HTERT RPE-1 (cell line): ENCODE measurements around the gene IGSF3.
"Not testable (repeated sequence)": the region's sequence is repeated elsewhere in the genome, so short reads cannot be mapped to it uniquely, and the experiment has no call there.

Source experiments
- in situ Hi-C: fragments of 300-500 bp; cut with MboI; formaldehyde crosslinking; loops from 4 replicates; pipeline ENCODE4 v1.14.3; 2020; ENCODE audit warnings: low sequenced_read_pairs

IGSF3 gene

DNA sequence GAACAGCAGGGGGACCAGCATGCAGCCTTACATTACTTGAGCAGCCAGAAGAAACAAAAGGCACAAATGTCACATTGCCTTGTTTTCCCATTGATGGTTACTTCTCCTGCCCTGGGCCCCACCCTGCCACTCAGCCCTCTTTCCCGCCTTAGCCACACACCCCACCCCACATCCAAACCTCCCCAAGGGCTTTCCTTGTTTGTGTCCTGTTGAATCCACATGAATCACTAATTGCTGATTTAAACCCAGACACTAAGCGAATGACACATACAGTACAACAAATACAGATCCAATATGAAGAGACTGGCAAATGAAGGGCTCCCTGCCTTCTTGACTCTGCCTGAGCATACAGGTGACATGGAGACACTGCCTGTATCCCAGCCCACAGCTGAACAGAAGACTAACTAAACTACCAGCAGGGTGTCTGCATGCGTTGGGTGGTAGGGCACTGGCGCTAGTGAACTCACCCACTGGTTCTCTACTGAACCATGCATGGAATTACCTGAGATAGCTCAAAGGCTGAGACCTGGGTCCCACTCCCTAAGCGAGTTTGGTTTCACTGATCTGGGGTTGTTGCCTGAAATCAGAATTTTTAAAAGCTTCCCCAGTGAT is 3.1 kb downstream of the IGSF3 start:
- in situ Hi-C loops, result no loop called here

- in situ Hi-C loops, result no loop called here
These were observed 3.7 kb downstream of the IGSF3 start for GRCh38 chr1:116663821-116664220.

DNA sequence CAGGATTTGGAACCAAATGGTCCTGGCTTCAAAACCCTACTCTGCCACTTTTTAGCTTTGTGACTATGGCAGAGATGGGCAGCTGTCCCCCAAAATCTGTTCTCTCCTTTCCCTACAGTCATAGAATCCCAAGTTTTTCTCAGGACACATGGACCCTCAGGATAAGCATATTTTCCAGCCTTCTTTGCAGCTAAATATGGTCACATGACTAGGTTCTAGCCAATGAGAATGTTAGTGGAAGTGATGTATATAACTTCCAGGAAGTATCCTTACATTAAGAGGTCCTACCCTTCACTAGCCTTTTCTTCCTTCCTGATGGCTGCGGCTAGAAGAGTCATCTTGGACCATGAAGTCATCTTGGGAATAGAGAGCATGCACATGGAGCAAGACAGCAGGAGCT is 5.9 kb downstream of the IGSF3 start:
- in situ Hi-C loops, result no loop called here

GRCh38 chr1:116658645-116659044 is 8.9 kb downstream of the IGSF3 start:
- in situ Hi-C loops, result not testable (repeated sequence)

GRCh38 chr1:116657836-116658235 is 9.7 kb downstream of the IGSF3 start:
- in situ Hi-C loops, result not testable (repeated sequence)

GRCh38 chr1:116654351-116654750 is 13.2 kb downstream of the IGSF3 start:
- in situ Hi-C loops, result no loop called here

- in situ Hi-C loops, result not testable (repeated sequence)
These were observed 14.9 kb downstream of the IGSF3 start for GRCh38 chr1:116652598-116652997.

- in situ Hi-C loops, result not testable (repeated sequence)
These were observed 16.8 kb downstream of the IGSF3 start for GRCh38 chr1:116650781-116651180.

DNA sequence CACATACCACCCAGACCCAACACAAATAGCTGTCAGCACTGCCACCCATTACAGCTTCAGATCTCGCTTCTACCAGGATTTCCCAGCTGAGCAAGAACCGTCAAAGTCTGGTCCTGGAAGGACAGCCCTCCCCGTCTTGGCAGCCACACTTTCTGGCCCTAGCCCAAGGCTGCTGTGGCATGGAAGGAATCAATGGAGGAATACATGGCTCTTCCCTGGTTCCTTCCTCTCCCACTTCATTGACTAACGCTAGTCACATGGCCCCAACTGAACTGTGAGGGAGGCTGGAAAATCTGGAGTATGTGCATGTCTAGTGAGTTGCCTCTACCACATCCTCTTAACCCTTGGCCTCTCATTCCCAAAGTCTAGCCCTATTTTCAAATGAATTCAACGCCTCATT is 18.5 kb downstream of the IGSF3 start:
- in situ Hi-C loops, result not testable (repeated sequence)

DNA sequence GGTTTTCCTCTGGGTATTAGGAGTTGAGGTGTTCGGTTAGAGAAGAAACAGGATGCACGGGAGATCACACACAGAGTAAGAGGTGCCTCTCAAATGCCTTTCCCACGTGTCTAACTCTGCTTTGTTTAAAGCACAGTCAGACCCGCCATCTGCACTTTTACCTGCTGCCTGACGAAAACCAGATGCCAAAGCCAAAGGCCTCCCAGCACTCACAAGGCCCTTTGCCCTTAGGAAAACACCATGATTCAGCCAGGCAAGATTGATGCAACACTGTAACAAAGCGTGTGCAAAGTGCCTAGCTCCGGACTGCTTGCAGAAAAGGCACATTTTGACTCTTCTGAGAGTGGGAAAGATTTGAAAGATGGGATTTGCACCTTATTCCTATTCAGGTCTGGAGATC is 19.2 kb downstream of the IGSF3 start:
- in situ Hi-C loops, result not testable (repeated sequence)

DNA sequence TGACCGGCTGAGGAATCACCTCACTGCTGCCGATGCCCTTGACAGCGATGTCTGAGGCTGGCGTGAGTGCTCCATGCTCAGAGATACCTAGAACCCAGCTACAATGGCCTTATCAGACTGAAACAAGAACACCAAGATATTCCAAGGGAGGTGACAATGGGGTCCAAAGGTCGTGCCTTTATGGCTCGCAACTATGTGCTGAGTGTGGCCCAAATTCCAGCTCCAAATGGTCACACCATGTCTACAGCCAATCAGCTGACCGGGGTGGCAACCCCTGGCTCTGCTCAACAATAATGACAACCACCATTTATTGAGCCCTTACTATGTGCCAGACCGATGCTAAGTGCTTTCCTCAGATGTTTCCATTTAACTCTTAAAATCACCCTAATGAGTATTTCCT is 20.3 kb downstream of the IGSF3 start:
- in situ Hi-C loops, result not testable (repeated sequence)

DNA sequence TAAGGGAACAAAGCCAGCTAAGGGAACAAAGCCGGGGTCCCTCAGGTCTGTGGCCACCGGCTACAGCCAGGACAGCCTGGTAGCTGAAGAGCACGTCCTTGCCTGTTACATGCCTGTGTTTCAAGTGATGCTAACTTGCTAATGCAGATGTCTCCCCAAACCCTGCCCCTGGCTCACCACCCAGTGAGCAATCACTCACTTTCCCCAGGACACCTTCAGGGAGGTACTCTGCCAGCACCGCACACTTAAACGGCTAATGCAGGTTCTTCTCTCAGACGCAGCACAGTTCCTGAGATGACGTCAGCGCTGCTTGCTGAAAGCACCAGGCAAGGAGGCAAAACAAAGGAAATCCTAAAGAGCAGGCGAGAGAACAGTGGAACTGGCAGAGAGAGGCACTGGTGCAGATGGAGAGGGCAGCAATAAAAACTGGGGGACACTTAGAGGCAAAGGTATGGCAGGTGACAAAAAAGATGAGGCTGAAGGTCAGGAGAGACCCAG is 20.8 kb downstream of the IGSF3 start:
- in situ Hi-C loops, result not testable (repeated sequence)

DNA sequence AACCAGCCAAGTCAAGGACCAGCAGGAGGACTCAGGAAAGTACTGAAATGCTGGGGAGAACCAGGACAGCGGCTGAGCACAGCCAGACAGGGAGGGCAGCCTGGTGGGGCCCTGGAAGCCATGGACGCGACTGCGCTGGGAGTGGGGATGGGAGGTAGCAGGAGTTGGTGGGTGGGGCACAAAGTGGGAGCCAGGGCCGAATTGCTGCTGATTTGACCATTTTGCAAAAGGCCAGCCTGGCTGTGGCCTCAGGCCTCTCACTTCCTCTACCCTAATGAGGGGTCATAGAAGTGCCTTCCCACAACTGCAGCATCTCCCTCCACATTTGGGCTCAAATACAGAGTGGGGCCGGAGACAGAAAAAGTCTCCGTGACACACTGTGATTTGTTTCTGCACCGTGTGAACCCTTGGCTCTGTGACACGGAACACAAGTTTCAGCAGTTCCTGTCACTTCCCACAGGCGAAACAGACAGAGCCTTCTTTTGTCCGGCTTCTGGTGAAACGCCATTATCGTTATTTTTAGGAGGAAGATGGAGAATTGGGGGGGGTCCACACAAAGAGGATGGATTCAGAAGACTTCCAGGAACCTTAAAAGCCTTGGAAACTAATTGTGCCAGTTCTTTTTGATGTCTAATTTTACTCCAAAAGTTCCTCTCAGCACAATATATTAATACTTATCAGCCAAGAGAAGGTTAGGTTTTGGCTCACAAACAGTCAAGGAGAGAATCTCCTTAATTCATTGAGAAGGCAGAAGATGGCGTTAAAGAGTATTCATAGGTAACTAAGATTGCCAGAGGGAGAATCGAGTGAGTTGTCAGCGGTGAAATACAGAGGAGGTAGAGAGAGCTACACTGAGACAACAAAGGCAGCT is 21.5 kb downstream of the IGSF3 start:
- in situ Hi-C loops, result not testable (repeated sequence)

- in situ Hi-C loops, result not testable (repeated sequence)
These were observed 22.5 kb downstream of the IGSF3 start for GRCh38 chr1:116644993-116645392.

- in situ Hi-C loops, result not testable (repeated sequence)
These were observed 23.4 kb downstream of the IGSF3 start for GRCh38 chr1:116644096-116644495.

GRCh38 chr1:116643281-116643751 is 24.2 kb downstream of the IGSF3 start:
- in situ Hi-C loops, result not testable (repeated sequence)

DNA sequence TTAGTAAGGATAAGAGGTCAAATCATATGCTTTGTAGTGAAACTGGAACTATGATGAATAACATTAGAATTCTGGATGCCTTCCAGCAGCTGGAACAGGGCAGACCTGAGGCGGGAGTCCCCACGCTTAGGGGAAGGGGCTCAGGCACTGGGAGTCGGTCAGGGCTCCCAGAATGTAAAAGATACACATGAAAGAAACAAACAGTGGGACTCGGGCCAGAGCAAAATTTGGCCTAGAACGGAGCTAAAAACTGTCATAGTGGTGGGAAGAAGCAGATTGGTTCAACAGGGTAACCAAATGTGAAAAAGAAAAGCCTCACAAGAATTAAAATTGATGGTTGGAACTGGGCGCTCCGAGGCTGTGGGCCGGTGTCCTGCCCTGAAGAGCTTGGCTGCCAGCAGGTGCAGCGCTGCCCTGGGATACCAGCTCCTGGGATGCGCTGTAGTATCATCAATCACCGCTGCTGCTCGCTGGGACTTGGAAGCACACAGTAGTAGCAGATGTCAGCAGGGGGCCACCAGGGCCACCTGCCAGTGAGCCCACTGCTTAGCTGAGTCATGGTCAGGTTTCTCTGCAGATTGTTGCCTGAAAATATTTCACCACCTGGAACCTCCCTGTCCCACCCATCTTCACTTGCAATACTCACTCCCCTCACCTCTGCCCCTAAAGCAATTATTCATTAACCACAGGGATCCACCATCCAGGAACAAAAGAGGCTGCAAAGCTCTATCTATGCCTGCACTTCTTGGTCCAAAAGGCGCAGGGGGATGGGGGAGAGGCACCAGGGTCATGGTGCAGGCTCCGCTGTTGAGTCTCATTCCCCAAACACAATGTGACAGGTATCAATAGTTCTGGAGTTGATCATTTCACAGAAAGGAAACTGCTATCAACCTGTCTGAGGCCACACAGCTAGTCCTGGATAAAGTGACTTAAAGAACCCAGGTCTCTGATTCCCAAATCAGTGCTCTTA is 24.9 kb downstream of the IGSF3 start:
- in situ Hi-C loops, result not testable (repeated sequence)

DNA sequence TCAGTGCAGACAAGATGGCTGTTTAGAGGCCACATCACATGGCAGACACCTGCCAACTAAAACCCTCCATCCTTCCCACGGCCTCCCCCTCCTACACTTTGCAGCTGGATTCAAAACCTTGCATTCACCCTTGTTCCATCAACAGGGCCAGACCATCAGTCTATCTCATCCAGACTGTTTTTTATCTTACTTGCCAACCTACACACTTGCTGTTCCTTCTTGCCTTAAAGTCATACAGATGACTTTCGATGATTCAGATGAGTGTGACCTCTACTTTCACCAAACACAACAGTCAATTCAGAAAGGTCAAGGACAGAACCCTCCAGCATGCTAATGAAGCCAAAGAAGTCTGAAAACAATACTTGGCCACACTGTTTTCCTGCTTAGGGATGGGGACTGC is 29.9 kb downstream of the IGSF3 start:
- in situ Hi-C loops, result not testable (repeated sequence)

DNA sequence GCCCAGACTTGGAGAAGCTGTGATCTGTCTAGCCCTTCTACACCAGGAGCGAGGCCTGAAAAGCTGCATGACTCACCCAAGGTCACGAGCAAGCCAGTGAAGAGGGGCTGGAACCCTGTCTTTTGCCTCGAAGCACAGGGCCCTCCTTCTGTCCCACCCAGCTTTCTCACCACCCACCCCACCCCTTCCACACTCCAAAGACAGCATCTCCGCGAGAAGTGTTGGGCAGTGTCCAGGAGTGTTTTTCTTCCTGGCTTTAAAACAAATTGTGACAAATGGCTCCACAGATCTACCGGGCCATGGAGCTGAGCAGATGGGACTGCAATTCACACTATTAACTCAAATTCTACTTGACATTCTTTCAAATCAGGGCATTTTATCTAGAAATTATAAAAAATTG is 30.9 kb downstream of the IGSF3 start:
- in situ Hi-C loops, result not testable (repeated sequence)

DNA sequence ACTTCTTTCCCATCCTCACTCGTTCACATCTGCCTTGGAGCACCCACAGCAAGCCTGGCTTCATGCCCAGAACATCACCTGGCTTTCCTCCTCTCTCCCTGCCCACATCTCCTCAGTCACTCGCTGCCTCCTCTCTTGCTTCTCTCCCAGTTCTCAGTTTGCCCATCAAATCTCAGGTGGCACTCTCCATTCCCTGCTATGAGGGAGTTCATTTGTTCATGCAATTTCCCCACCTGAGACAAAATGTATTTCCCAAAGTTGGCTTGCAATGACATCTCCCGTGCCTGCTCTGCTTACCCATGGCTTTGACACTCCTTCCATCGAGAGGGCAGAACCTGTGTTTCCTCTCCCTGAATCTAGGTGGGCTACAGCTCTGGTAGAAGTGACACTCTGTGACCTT is 33.1 kb downstream of the IGSF3 start:
- in situ Hi-C loops, result not testable (repeated sequence)
